Stimulated activated CD4-positive, alpha-beta T cell treated with anti-CD3 and anti-CD28 coated beads, Interleukin-12 subunit alpha, Interleukin-12 subunit beta, amount 100 ng/mL, for 4 hours (primary cell): ENCODE results near the gene NEU4.
"Not testable (repeated sequence)": the region's sequence is repeated elsewhere in the genome, so short reads cannot be mapped to it uniquely, and the experiment has no call there.

Source experiments
- DNase-seq: peaks from one replicate; pipeline ENCODE4 v3.0.0-alpha.2; 2020

NEU4 gene

DNA sequence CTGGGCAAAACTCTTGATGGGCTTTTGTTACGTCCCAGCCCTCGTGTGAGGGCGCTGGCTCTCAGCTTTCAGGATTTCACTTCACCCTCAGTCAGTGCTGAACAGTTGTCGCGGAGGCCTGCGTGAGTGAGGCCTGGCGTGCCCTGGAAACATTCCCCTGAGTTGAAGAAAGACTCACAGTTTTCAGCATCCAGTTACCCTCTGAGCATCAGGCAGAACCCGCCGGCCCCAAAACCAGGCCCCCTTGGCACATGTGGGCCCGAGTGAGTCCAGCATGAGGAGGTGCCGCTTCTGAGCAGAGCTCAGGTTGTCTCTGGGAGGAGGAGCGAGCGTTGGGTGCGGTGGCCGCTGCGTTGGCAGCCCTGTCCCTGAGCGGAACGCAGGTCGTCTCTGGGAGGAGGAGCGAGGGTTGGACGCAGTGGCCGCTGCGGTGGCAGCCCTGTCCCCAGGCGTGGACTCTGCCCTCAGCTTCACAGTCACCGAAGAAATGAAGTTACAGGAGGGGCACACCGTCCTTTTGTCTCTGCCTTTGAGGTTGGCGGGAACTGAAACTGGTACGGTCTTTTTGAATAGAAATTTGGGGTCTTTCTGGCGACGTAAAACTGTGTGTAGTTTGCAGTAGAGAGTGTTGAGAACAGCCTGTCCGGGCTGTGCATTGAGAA lies at the start of gene NEU4:
TSS of gene NEU4 (plus strand) at position 473 of the 662 bp plus-strand sequence. CDS start 5,292 bp downstream, outside the sequence.
- no peak for DNase-seq

GRCh38 chr2:241759893-241760292 lies 49.1 kb upstream of the NEU4 start:
- not testable (repeated sequence) for DNase-seq

DNA sequence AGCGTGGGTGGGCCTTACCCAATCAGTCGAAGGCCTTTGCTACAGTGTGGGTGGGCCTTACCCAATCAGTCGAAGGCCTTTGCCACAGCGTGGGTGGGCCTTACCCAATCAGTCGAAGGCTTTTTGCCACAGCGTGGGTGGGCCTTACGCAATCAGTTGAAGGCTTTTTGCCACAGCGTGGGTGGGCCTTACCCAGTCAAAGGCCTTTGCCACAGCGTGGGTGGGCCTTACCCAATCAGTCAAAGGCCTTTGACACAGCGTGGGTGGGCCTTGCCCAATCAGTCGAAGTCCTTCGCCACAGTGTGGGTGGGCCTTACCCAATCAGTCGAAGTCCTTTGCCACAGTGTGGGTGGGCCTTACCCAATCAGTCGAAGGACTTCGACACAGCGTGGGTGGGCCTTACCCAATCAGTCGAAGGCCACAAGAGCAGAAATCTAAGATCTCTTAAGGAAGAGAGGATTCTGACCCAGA lies 48.7 kb upstream of the NEU4 start:
- DNase-seq: no peak

GRCh38 chr2:241762321-241762932 lies 46.6 kb upstream of the NEU4 start:
- DNase-seq: no peak

DNA sequence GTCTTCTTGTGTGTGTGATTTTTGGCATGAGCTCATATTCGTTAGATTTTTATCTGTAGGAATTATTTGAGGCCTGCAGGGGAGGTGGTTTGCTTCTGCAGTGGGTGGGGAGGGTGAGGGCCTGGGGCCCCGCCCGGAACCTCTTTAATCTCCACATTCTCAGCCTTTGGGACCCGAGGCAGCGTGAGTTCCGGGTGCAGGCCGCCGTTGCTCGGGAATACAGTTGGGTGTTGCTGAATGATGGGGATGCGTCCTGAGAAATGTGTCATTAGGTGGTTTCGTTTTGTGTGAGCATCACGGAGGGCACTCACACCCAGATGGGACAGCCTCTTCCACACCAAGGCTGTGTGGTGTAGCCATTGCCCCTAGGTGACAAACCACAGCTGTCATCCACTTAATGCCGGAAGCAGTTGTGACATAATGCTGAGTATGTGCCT lies 46.0 kb upstream of the NEU4 start:
- no peak for DNase-seq

- DNase-seq: no peak
Observed at GRCh38 chr2:241763551-241764274, 45.3 kb upstream of the NEU4 start.

DNA sequence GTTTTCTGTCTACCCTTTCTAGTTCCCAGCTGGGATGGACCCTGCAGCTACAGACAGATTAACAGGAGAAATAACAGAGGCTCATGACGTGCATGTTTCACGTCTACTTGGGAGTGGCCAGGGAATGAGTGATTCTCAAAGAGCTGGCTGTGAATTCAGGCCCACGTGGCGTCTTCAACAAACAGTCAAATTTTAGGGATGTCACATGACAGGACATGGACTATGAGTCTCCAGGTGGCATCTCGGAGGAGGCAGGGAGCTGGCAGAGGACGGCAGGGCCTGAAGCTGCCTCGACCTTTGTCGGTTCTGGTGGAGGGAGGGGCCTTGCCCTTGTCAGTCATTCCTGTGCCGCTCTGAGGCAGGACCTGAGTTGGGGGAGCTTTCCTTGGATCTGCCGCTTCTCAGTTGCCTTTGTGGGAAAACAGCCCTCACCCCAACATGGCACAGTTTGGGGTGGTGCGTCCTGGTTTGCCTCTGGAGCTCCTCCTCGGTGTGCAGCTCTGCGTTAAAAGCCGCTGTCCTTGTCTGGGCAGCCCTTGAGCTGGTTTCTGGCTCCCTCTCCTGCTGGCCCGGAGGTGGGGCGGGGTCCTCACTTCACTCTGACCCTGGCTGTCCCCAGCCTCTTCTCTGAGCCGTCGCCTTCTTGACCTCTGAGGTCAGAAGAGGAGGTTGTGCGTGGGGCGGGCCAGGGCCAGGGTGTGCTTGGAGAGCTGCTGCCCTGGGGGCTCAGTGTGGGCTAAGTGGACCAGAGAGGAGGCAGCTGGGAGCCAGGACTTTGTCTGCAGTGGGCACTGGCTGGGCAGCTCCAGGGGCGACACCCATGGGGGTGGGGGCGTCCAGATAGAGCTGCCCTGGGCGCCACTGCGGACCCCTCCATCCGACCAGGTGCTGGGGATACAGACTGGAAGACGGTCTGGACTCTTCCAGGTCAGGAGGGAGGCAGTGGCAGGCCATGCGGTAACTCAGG lies 44.4 kb upstream of the NEU4 start:
- DNase-seq: no peak

- no peak for DNase-seq
Observed at GRCh38 chr2:241767464-241768250, 41.3 kb upstream of the NEU4 start.

GRCh38 chr2:241768251-241768711 lies 40.7 kb upstream of the NEU4 start:
- DNase-seq: no peak

DNA sequence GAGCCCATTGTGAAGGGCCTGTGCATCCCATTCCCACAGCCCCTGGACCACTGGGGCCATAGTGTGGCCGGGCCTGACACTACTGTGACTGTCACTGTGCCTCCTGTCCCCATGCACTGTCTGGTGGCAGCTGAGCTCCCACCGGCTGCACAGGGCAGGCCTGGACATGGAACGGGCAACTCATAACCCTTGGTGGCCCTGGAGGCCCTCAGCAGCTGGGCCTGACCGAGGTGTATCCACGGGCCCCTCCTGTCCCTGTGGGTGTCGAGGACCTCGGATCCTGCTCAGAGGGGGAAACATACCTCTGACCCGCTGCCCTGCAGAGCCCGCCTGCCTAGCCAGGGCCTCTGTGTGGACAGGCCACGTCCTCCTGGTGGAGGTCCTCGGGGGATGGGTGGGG lies 40.1 kb upstream of the NEU4 start:
- no peak for DNase-seq

GRCh38 chr2:241769819-241770184 lies 39.2 kb upstream of the NEU4 start:
- no peak for DNase-seq

DNA sequence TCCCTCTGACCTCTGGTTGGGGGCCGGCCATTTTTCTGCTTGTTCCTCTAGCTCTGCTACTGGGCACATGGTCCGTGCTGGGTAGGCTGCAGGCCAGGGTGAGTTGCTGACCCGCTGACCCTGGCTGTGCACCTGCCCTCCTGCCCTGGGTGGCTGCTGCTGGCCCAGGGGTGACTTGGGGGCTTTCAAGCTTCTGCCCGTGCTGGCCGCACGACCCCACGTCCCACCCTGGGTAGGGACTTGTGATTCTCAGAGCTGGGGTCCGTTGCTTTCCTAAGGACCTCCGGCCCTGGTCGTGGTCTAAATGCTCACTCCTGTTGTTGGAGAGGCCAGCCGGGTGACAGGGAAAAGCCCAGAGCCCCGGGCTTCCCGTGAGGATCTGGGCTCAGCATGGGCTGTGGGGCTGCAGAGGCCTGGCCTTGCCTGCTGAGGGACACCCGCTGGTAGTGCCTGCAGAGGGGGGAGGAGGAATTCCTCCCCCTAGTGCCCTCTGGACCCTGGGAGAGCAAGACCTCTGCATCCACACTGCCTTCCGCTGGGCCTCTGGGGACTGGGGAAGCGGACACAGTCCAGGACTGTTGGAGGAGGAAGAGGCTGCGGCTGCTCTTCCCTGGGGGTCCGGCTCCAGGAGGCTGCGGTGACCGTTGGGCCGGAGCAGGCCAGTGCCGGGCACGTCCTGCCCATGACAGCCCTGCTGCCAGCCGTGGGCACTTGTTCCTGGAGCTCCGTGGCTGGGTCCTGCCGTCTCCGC lies 38.6 kb upstream of the NEU4 start:
- DNase-seq: no peak

DNA sequence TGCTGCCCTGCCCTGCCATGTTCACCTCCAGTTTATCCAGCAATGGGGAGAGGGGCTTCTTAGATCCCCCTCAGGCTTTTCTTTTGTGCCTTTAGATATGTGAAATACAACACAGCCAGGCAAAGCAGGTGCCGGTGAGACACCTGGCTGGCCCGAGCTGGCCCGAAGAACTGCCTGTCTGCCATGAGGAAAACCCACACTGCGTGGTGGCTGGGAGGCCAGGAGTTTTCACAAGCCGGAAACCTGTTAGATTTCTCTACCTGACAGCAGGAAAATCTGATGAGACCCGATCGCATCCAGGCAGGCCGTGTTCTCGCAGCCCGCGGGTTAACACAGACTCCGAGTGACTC lies 38.1 kb upstream of the NEU4 start:
- no peak for DNase-seq

DNA sequence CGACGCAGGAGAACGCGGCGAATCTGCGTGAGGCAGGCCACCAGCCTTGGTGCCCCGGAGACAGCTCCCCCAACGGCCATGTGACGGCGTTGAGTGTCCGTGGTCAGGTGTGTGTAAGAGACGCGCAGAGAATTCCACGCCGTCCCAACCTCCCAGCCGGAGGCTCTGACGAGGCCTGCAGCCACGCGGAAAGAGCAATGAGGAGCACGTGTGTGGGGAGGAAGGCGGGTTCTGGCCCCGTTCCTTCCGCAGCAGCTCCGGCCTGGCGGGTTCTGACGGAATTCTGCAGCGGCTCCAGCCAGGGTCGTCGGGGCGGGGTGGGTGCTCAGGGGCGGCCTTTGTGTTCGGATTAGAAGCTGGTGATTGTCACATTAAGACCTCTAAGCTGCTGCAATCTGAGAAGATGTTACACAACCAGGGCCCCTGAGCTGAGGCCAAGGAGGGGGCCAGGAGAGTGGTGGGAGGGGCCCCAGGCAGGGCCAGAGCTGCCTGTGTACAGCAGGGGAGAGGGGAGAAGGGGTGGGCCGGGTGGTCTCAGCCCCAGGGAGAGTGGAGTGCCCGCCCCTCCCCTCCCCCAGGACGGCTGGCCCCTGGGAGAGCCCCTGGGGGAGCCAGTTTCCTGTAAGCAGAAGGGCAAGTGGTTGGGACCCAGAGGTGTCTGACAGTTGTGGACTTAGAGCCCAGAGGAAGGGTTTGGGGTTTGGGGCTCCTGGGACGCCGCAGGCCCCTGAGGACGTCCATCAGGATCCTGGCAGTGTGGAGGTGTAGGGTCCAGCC lies 37.5 kb upstream of the NEU4 start:
- DNase-seq: no peak

DNA sequence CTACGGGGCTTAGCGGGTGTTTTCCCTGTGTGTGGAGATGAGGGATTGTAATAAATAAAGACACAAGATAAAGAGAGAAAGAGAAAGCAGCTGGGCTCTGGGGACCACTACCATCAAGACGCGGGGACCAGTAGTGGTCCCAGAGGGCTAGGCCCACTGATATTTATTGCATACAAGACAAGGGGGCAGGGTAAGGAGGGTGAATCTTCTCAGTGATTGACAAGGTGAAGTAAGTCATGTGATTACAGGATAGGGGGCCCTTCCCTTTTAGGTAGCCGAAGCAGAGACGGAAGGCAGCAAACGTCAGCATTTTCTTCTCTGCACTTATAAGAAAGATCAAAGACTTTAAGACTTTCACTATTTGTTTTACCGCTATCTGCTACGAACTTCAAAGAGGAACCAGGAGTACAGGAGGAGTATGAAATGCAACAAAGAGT lies 36.9 kb upstream of the NEU4 start:
- DNase-seq: no peak

- DNase-seq: no peak
Observed at GRCh38 chr2:241773511-241774418, 35.2 kb upstream of the NEU4 start.

DNA sequence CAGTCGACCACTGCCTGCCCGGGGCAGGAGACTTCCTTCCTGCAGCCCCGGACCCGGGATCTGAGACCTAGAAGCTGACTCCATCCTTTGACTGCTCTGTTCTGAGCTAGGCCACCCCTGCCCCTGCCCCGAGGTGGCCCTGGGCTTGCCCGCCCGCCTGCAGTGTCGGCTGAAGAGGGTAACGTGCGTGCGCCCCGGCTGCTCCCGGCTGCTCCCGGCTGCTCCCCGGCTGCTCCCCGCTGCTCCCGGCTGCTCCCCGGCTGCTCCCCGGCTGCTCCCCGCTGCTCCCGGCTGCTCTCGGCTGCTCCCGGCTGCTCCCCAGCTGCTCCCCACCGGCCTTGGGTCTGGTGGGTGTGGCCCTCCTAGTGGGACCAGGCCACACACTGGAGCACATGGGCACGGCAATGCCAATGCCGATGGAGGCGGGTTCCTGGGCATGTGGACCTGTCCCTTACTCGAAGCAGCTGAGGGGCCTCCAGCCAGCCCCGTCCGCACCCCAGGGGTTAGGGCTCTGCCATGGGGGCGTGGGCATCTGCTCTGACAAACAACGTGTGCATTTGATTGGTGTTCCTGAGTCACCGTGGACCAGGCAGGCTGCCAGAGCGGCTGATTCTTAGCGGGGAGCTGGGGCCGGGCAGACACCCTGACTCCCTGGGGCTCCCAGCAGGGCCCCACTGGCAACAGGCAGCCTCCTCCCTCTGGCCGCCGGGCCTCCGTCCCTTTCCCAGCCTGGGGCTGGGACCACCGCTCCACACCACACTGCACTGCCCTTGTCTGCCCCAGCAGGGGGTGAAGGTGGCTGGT lies 34.4 kb upstream of the NEU4 start:
- no peak for DNase-seq
